ENCODE data around the gene SNX25. TPM values are rescaled to one million over a fixed set of nuclear protein-coding genes. Genes with fewer than 3 reads are reported as not detected.

SNX25 gene
- total RNA-seq, 1 donor from 2014 or later = 74.7 TPM

GRCh38 chr4:185296665-185297460 lies 87.5 kb downstream of the SNX25 start:
- Histone ChIP-seq H3K4me1 (peaks cover 7% of the 10 kb centered on the region), H3K27ac (no peak overlapping the region), H3K4me3 (no peak overlapping the region), H3K27me3 (ENCODE audit: low read depth) (no peaks in the 10 kb centered on the region), H3K36me3 (peaks cover 31% of the 10 kb centered on the region), H3K9me3 (no peaks in the 10 kb centered on the region)
- no peak for DNase-seq
- TF ChIP-seq CTCF (IDR thresholded peaks at IDR 0.05) = no peak
- intact Hi-C loops (cut with DNase I) = no loop called here
- no peak for ATAC-seq

GRCh38 chr4:185298728-185299430 lies 89.5 kb downstream of the SNX25 start:
- Histone ChIP-seq H3K9me3 (no peaks in the 10 kb centered on the region), H3K27me3 (ENCODE audit: low read depth) (no peaks in the 10 kb centered on the region), H3K36me3 (peaks cover 23% of the 10 kb centered on the region), H3K4me3 (no peak overlapping the region), H3K4me1 (peaks cover 7% of the 10 kb centered on the region), H3K27ac (peak overlapping the region; percentile 72)
- no peak for DNase-seq
- peak; percentile 81 to 82 for ATAC-seq
- intact Hi-C loops (cut with DNase I) = no loop called here
- TF ChIP-seq CTCF (IDR thresholded peaks at IDR 0.05) = no peak

GRCh38 chr4:185304541-185304940 lies 95.1 kb downstream of the SNX25 start:
- peak overlapping the region; percentile 84 for H3K27ac ChIP-seq

GRCh38 chr4:185304944-185305690 lies 95.7 kb downstream of the SNX25 start:
- H3K27ac ChIP-seq = peak overlapping the region; percentile 84
- H3K4me3 ChIP-seq = no peak overlapping the region
- no peaks in the 10 kb centered on the region for H3K9me3 ChIP-seq
- H3K4me1 ChIP-seq = no peaks in the 10 kb centered on the region
- TF ChIP-seq CTCF (IDR thresholded peaks at IDR 0.05) = peak; percentile 40
- H3K27me3 ChIP-seq (ENCODE audit: low read depth) = no peaks in the 10 kb centered on the region
- ATAC-seq (peak; percentile 62 to 78), DNase-seq (peak; percentile 67)
- intact Hi-C loops (cut with DNase I) = no loop called here
- peaks cover 12% of the 10 kb centered on the region for H3K36me3 ChIP-seq

More at GRCh38 chr4:185304541-185304940, 95.1 kb downstream of the SNX25 start:
- H3K4me1 ChIP-seq = no peaks in the 10 kb centered on the region
- H3K36me3 ChIP-seq = peaks cover 6% of the 10 kb centered on the region
- no peak for TF ChIP-seq CTCF (IDR thresholded peaks at IDR 0.05)
- H3K9me3 ChIP-seq = no peaks in the 10 kb centered on the region
- peak; percentile 10 to 23 for ATAC-seq
- H3K4me3 ChIP-seq = no peak overlapping the region
- DNase-seq = no peak
- intact Hi-C loops (cut with DNase I) = no loop called here
- H3K27me3 ChIP-seq (ENCODE audit: low read depth) = no peaks in the 10 kb centered on the region

- ATAC-seq = no peak
- no peak for TF ChIP-seq CTCF (IDR thresholded peaks at IDR 0.05)
- H3K27ac ChIP-seq = peak overlapping the region; percentile 84
- no peak for DNase-seq
- H3K9me3 ChIP-seq = no peaks in the 10 kb centered on the region
- intact Hi-C loops (cut with DNase I) = no loop called here
- H3K4me1 ChIP-seq = no peaks in the 10 kb centered on the region
- H3K4me3 ChIP-seq = no peak overlapping the region
- peaks cover 18% of the 10 kb centered on the region for H3K36me3 ChIP-seq
- no peaks in the 10 kb centered on the region for H3K27me3 ChIP-seq (ENCODE audit: low read depth)
Observed at GRCh38 chr4:185305979-185306442, 96.6 kb downstream of the SNX25 start.

Measured in lower lobe of right lung (tissue), 2 donors.